ENCODE measurements around the gene EHBP1L1.
A peak's percentile ranks its signal among the peaks of the same experiment; 100 is the strongest.

Gene EHBP1L1

GRCh38 chr11:65595131-65595530 is 19.3 kb downstream of the EHBP1L1 start:
- no peak for DNase-seq (ENCODE audit: low read depth in 2 of 2)

- DNase-seq (ENCODE audit: low read depth in 2 of 2) = no peak
Measured at GRCh38 chr11:65595543-65596281, 19.9 kb downstream of the EHBP1L1 start, which contains the start of gene KCNK7. KCNK7 (minus strand) TSS chr11:65595800; CDS start chr11:65595772, 28 bp downstream.

- no peak for DNase-seq (ENCODE audit: low read depth in 2 of 2)
Measured at GRCh38 chr11:65596520-65596919, 20.7 kb downstream of the EHBP1L1 start.

GRCh38 chr11:65598258-65598699 is 22.4 kb downstream of the EHBP1L1 start:
- DNase-seq (ENCODE audit: low read depth in 2 of 2) = no peak

GRCh38 chr11:65599216-65599954 is 23.5 kb downstream of the EHBP1L1 start:
- DNase-seq (ENCODE audit: low read depth in 2 of 2) = no peak

- DNase-seq (ENCODE audit: low read depth in 2 of 2) = no peak
Measured at GRCh38 chr11:65599955-65600246, 24.0 kb downstream of the EHBP1L1 start.

GRCh38 chr11:65604258-65604657 is 28.4 kb downstream of the EHBP1L1 start:
- no peak for DNase-seq (ENCODE audit: low read depth in 2 of 2)

GRCh38 chr11:65606876-65607613 is 31.2 kb downstream of the EHBP1L1 start:
- DNase-seq (ENCODE audit: low read depth in 2 of 2) = no peak

GRCh38 chr11:65607614-65608426 is 32.0 kb downstream of the EHBP1L1 start:
- no peak for DNase-seq (ENCODE audit: low read depth in 2 of 2)

GRCh38 chr11:65609229-65609628 is 33.4 kb downstream of the EHBP1L1 start:
- DNase-seq (ENCODE audit: low read depth in 2 of 2) = no peak

GRCh38 chr11:65609665-65610064 is 33.8 kb downstream of the EHBP1L1 start:
- DNase-seq (ENCODE audit: low read depth in 2 of 2) = no peak

GRCh38 chr11:65610404-65610803 is 34.6 kb downstream of the EHBP1L1 start:
- DNase-seq (ENCODE audit: low read depth in 2 of 2) = no peak

- no peak for DNase-seq (ENCODE audit: low read depth in 2 of 2)
Measured at GRCh38 chr11:65611028-65611757, 35.3 kb downstream of the EHBP1L1 start.

- DNase-seq (ENCODE audit: low read depth in 2 of 2) = no peak
Measured at GRCh38 chr11:65611758-65612603, 36.1 kb downstream of the EHBP1L1 start.

- no peak for DNase-seq (ENCODE audit: low read depth in 2 of 2)
Measured at GRCh38 chr11:65612691-65613090, 36.8 kb downstream of the EHBP1L1 start.

GRCh38 chr11:65613091-65613928 is 37.5 kb downstream of the EHBP1L1 start:
- DNase-seq (ENCODE audit: low read depth in 2 of 2) = no peak

GRCh38 chr11:65615229-65615949 is 39.5 kb downstream of the EHBP1L1 start, which contains the start of gene PCNX3:
PCNX3 (plus strand) TSS chr11:65615776; CDS start chr11:65616312, 536 bp downstream.
- peak; percentile 98 to 100 for DNase-seq (ENCODE audit: low read depth in 2 of 2)

GRCh38 chr11:65615950-65616574 is 40.2 kb downstream of the EHBP1L1 start:
- DNase-seq (ENCODE audit: low read depth in 2 of 2) = peak in 1 of 2 donors; percentile 51

Measured in stimulated activated CD4-positive, alpha-beta T cell treated with anti-CD3 and anti-CD28 coated beads, Interleukin-1b, Interleukin-23, amount 100 ng/mL, for 4 hours (primary cell).